HG03354 (cell line): ENCODE data around the gene LNPK.
A peak's percentile ranks its signal among the peaks of the same experiment; 100 is the strongest.
"Not testable (repeated sequence)": the region's sequence is repeated elsewhere in the genome, so short reads cannot be mapped to it uniquely, and the experiment has no call there.

Experiments used
- ATAC-seq: cut with Tn5 transposase; IDR thresholded peaks from one replicate; pipeline ENCODE4 v1.9.1; 2021; ENCODE audit warnings: mild to moderate bottlenecking; ENCODE audit not compliant: unreplicated experiment, poor library complexity, severe bottlenecking

Gene LNPK, protein sequence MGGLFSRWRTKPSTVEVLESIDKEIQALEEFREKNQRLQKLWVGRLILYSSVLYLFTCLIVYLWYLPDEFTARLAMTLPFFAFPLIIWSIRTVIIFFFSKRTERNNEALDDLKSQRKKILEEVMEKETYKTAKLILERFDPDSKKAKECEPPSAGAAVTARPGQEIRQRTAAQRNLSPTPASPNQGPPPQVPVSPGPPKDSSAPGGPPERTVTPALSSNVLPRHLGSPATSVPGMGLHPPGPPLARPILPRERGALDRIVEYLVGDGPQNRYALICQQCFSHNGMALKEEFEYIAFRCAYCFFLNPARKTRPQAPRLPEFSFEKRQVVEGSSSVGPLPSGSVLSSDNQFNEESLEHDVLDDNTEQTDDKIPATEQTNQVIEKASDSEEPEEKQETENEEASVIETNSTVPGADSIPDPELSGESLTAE

DNA sequence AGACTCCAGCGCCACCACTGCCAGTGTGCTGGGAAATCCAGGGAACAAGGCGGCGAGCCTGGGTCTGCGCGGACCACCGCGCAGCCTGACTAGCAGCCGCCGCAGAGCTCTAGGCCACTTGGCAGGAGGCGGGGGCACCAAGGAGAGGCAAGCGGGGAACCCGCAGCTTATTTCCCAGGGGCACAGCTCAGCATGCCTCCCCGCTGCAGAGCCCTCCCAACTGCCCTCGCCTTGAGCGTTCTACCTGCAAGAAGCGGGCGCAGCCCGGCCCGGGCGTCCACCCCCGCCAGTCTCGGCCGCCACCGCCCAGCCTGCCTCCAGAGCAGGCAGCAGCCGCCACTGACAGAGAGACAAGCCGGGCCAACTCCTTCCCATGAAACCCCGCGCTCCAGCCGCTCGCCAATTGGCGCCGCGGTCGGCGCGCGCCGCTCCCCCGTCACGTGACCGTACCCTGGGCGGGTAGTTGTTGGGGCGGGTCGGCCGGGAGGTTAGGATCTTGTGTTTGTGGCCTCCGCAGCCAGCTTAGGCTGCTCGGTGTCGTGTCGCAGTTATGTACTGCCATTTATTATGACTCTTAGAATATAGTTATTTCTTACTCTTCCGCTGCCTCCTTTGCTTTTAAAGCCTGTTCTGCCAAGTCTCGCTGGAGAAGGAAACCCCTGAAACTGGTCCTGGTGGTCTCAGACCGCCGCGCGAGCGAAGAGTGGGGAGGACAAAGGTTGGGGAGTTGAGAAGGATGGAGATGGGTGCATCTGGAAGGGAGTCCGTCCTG, at the start of gene LNPK:
Gene LNPK (minus strand): TSS at position 352 of the 772 bp plus-strand sequence. CDS start 6,683 bp downstream, outside the sequence.
- peak; percentile 95 for ATAC-seq

GRCh38 chr2:176039375-176039774, 37.3 kb upstream of the LNPK start:
- ATAC-seq, result no peak

GRCh38 chr2:176038694-176039093, 36.6 kb upstream of the LNPK start:
- no peak for ATAC-seq

DNA sequence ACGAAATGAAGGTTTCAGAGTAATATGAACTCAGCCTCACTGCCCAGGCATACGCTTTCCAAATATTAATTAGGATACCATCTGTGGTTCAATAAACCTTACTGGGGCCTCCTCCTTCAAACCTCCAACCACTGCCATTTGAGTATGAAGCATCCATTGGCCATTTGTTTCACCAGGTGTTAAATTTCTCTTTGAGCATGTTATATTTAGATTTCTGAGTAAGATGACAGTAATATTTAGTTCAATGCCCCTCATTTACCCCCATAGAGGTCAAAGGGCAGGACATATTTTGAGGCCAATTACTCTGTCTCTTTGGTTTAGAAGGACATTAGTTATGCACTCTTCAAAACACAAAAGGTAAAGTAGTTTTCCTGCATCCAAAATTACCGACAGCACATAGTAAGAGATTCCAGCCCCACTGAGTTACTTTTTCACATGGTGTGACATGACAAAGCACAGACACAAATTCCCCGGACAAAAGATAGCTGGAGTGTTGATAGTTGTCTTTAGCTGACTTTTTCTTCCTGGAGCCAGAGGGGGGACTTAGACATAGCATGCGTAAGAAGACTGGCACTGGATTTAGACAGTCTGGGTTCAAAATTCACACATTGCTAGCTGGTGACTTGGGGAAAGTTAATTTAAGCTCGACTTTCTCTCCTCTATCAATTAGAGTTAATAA, 33.1 kb upstream of the LNPK start:
- ATAC-seq, result no peak

GRCh38 chr2:176027806-176028205, 25.7 kb upstream of the LNPK start:
- ATAC-seq, result no peak

DNA sequence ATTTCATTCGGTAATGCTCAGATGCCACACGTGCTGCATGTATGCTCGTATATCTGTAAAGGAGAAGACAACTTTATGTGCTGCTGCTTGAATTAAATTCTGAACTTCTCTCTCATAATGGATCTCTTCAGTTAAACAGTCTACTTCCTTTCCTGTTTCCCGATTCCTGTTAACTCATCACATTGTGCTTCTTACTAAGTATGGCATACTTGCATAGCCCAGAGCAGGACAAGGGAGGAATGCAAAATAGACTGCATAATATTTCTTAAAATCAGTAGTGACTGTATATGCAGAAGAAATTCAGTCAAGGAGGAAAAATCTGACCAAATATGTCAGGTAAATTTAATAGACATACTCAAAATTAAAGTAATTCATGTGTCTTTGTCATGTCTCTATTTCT, 23.9 kb upstream of the LNPK start:
- ATAC-seq, result no peak

- ATAC-seq, result no peak
These were observed 22.0 kb upstream of the LNPK start for GRCh38 chr2:176024083-176024482.

DNA sequence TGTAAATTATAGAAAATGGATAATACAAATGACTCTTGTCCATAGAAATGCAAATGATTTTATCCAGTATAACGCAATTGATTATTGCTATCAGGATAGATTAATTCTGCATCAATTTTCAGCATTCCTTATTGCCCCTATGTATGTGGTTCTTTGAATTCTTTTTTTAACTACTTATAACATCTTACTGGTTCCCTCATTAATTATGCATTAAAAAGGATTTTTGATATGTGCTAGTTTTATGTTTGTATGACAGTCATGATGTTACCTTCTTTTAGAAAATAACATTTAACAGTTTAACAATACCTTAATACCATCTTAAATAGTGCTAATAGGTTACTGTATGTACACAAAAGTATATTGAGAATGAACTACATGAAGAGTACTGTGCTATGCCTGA, 20.0 kb upstream of the LNPK start:
- no peak for ATAC-seq

GRCh38 chr2:176020400-176020799, 18.3 kb upstream of the LNPK start:
- ATAC-seq, result no peak

DNA sequence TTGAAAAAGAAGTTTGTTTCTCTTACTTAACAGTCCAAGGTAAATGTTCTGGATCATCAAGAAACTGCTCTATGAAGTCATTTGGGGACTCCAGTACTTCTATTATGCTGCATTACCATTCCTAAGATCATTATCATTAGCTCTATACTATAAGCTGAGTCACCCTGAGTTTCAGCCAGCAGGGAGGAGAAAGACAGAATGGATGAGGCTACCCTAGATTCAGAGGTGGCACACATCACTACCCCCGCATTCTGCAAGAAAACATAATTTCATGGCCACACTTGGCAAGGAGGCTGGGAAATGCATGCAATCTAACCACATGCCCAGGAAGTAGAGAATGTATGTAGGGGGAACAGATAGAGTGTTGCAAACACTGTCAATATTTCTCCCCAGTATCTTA, 16.6 kb upstream of the LNPK start:
- no peak for ATAC-seq

- ATAC-seq, result no peak
These were observed 7.4 kb upstream of the LNPK start for GRCh38 chr2:176009445-176009844.

DNA sequence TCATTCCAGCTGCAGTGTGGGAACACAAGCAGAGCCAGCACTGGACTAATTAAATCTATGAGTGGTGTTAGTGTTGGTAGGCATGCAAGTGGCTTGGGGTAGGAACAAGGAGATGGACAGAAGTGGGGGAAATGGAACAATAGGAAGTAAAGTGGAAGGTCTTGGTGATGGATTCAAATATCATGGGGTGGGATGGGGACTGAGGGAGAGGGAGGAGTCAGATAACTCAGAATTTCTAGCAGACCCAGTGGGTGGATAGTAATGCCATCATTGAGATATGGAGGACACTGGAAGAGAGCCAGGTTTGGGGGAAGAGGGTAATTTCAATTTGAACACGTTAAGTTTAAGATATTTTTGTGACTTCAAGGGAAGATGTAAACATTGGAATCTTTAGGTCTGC, 2.9 kb upstream of the LNPK start:
- no peak for ATAC-seq

DNA sequence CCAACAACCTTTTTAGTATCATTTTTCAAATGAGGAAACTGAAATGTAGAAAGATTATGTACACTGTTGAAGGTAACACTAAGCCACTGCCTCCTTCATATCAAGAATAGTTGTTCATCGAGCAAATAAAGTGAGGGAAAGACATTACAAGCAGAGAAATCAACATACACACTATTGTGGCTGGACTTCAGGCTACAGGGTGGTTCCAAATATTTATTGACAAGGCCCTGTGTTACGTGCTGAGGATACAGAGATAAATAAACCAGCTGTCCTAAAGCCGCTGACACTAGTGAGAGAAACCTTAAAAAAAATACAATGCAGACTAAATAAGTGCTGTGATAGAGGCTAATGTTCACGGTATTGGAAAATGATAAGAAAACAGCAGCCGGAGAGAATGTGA, 1.9 kb upstream of the LNPK start:
- ATAC-seq, result no peak

- ATAC-seq, result no peak
These were observed 682 bp upstream of the LNPK start for GRCh38 chr2:176002688-176003210.

GRCh38 chr2:176001281-176001915, 669 bp downstream of the LNPK start:
- ATAC-seq, result peak; percentile 47

- ATAC-seq, result no peak
These were observed 2.7 kb downstream of the LNPK start for GRCh38 chr2:175999283-175999819.

- no peak for ATAC-seq
These were observed 12.0 kb downstream of the LNPK start for GRCh38 chr2:175990099-175990498.

DNA sequence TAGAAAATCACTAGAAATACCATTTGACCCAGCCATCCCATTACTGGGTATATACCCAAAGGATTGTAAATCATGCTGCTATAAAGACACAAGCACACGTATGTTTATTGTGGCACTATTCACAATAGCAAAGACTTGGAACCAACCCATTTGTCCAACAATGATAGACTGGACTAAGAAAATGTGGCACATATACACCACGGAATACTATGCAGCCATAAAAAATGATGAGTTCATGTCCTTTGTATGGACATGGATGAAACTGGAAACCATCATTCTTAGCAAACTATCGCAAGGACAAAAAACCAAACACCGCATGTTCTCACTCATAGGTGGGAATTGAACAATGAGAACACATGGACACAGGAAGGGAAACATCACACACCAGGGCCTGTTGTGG, 14.9 kb downstream of the LNPK start:
- not testable (repeated sequence) for ATAC-seq

GRCh38 chr2:175984846-175985245, 17.2 kb downstream of the LNPK start:
- no peak for ATAC-seq

- ATAC-seq, result no peak
These were observed 20.5 kb downstream of the LNPK start for GRCh38 chr2:175981551-175981950.
